ENCODE measurements around the gene TSSK6. TPM values are rescaled to one million over a fixed set of nuclear protein-coding genes. Genes with fewer than 3 reads are reported as not detected.
"Not testable (repeated sequence)": the region's sequence is repeated elsewhere in the genome, so short reads cannot be mapped to it uniquely, and the experiment has no call there.

TSSK6 gene
- total RNA-seq, 4 donors from 2014 or later: 2.6 to 10.5 (median 6.8) TPM

- no peak for TF ChIP-seq EP300 (IDR thresholded peaks at IDR 0.05; ENCODE audit: low read depth)
- TF ChIP-seq POLR2AphosphoS5 (IDR thresholded peaks at IDR 0.05): no peak
- no peak for TF ChIP-seq POLR2A (IDR thresholded peaks at IDR 0.05)
- TF ChIP-seq CTCF (IDR thresholded peaks at IDR 0.05): no peak
- peak overlapping the region in 1 of 4 donors; percentile 20 for H3K27ac ChIP-seq
- no peaks in the 10 kb centered on the region for H3K9me3 ChIP-seq
- intact Hi-C loops (cut with DNase I; ENCODE audit: low total_unique reads) (no loop called here), in situ Hi-C loops (cut with MboI; ENCODE audit: low pct_ligation_motif_present in 1 of 4, low pct_unique_long_range_greater_than_20kb in 1 of 4, low sequenced_read_pairs in 3 of 4) (loop anchor here in 3 of 4 donors (25.0 kb wide), 2 partner anchors 113 to 288 kb away; partner anchors contain the start of genes BORCS8 (in 1 of the 3) and RFXANK (in 1 of the 3))
- H3K4me3 ChIP-seq: no peak overlapping the region
- no peaks in the 10 kb centered on the region for H3K27me3 ChIP-seq
- H3K36me3 ChIP-seq: no peaks in the 10 kb centered on the region
- no peak for DNase-seq
- H3K4me1 ChIP-seq: peaks cover 8 to 41% (median 18%) of the 10 kb centered on the region in 4 donors
- 71 to 79% methylated on average over 13 to 21 of the region's 21 CpGs for WGBS, 2 donors (ENCODE audit: low coverage in 1 of 2)
These were observed 40.2 kb downstream of the TSSK6 start for GRCh38 chr19:19475015-19475765.

DNA sequence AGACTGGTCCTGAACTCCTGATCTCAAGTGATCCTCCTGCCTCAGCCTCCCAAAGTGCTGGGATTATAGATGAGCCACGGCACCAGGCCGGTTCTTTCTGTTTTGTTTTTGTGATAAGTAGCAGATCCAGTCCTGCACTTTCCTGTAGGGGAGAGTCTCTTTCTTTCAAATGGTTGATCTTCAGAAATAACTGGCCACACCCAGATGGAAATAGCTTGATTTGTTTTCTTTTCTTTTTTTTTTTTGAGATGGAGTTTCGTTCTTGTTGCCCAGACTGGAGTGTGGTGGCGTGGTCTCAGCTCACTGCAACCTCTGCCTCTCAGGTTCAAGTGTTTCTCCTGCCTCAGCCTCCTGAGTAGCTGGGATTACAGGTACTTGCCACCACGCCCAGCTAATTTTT lies 43.2 kb downstream of the TSSK6 start:
- in situ Hi-C loops (cut with MboI; ENCODE audit: low pct_ligation_motif_present in 1 of 4, low pct_unique_long_range_greater_than_20kb in 1 of 4, low sequenced_read_pairs in 3 of 4); intact Hi-C loops (cut with DNase I; ENCODE audit: low total_unique reads); DNase-seq; H3K27ac ChIP-seq; H3K27me3 ChIP-seq; H3K4me3 ChIP-seq: not testable (repeated sequence)
- Histone ChIP-seq H3K36me3 (peaks cover 0 to 13% (median 5%) of the 10 kb centered on the region in 4 donors), H3K9me3 (peaks cover 11 to 14% of the 10 kb centered on the region in 2 donors), H3K4me1 (peaks cover 0 to 30% (median 11%) of the 10 kb centered on the region in 4 donors)
- WGBS, 2 donors (ENCODE audit: low coverage in 1 of 2): 59 to 64% methylated on average over 3 to 5 of the region's 5 CpGs

GRCh38 chr19:19471682-19472081 lies 43.7 kb downstream of the TSSK6 start:
- Histone ChIP-seq H3K4me1 (peaks cover 0 to 30% (median 11%) of the 10 kb centered on the region in 4 donors), H3K4me3 (no peak overlapping the region), H3K9me3 (peaks cover 11 to 14% of the 10 kb centered on the region in 2 donors), H3K27ac (no peak overlapping the region), H3K36me3 (peaks cover 0 to 17% (median 5%) of the 10 kb centered on the region in 4 donors), H3K27me3 (no peaks in the 10 kb centered on the region)
- no peak for TF ChIP-seq POLR2A (IDR thresholded peaks at IDR 0.05)
- no peak for TF ChIP-seq POLR2AphosphoS5 (IDR thresholded peaks at IDR 0.05)
- TF ChIP-seq EP300 (IDR thresholded peaks at IDR 0.05; ENCODE audit: low read depth): no peak
- in situ Hi-C loops (cut with MboI; ENCODE audit: low pct_ligation_motif_present in 1 of 4, low pct_unique_long_range_greater_than_20kb in 1 of 4, low sequenced_read_pairs in 3 of 4): no loop called here
- 70 to 81% methylated on average over 3 to 6 of the region's 6 CpGs for WGBS, 2 donors (ENCODE audit: low coverage in 1 of 2)
- no peak for DNase-seq
- intact Hi-C loops (cut with DNase I; ENCODE audit: low total_unique reads): no loop called here

DNA sequence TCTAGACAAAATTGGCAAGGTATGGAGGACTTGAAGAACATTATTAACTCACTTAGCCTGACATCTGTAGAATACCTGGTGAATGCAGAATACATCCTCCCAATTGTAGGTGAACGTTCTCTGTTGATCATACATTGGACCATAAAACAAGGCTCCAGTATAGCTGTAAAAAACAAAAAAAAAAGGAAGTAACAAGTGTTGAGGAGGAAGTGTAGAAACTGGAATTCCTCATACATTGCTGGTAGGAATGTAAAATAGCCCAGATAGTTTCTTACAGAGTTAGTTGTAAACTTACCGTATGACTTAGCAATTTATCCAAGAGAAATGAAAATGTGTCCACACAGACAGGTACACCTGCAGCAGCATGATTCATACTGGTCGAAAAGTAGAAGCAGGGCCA lies 44.8 kb downstream of the TSSK6 start:
- 64 to 65% methylated on average over 2 to 3 of the region's 3 CpGs for WGBS, 2 donors (ENCODE audit: low coverage in 1 of 2)
- in situ Hi-C loops (cut with MboI; ENCODE audit: low pct_ligation_motif_present in 1 of 4, low pct_unique_long_range_greater_than_20kb in 1 of 4, low sequenced_read_pairs in 3 of 4) (no loop called here), intact Hi-C loops (cut with DNase I; ENCODE audit: low total_unique reads) (no loop called here)
- Histone ChIP-seq H3K27ac (peak overlapping the region; percentile 39 to 57 (median 48)), H3K4me1 (peaks cover 0 to 23% (median 11%) of the 10 kb centered on the region in 4 donors), H3K9me3 (peaks cover 11 to 14% of the 10 kb centered on the region in 2 donors), H3K27me3 (no peaks in the 10 kb centered on the region), H3K4me3 (no peak overlapping the region), H3K36me3 (peaks cover 0 to 27% (median 9%) of the 10 kb centered on the region in 4 donors)
- TF ChIP-seq POLR2AphosphoS5 (IDR thresholded peaks at IDR 0.05): no peak
- no peak for TF ChIP-seq CTCF (IDR thresholded peaks at IDR 0.05)
- TF ChIP-seq EP300 (IDR thresholded peaks at IDR 0.05; ENCODE audit: low read depth): no peak
- TF ChIP-seq POLR2A (IDR thresholded peaks at IDR 0.05): no peak
- no peak for DNase-seq

GRCh38 chr19:19468424-19469050 lies 46.8 kb downstream of the TSSK6 start:
- in situ Hi-C loops (cut with MboI; ENCODE audit: low pct_ligation_motif_present in 1 of 4, low pct_unique_long_range_greater_than_20kb in 1 of 4, low sequenced_read_pairs in 3 of 4): no loop called here
- DNase-seq: no peak
- Histone ChIP-seq H3K9me3 (peaks cover 11 to 14% of the 10 kb centered on the region in 2 donors), H3K4me3 (no peak overlapping the region), H3K36me3 (peaks cover 0 to 30% (median 12%) of the 10 kb centered on the region in 4 donors), H3K4me1 (peaks cover 10 to 30% (median 19%) of the 10 kb centered on the region in 4 donors), H3K27me3 (no peaks in the 10 kb centered on the region), H3K27ac (no peak overlapping the region)
- TF ChIP-seq POLR2A (IDR thresholded peaks at IDR 0.05) (no peak), EP300 (IDR thresholded peaks at IDR 0.05; ENCODE audit: low read depth) (no peak), POLR2AphosphoS5 (IDR thresholded peaks at IDR 0.05) (no peak), CTCF (IDR thresholded peaks at IDR 0.05) (no peak)
- WGBS, 2 donors (ENCODE audit: low coverage in 1 of 2): 94 to 96% methylated on average over 2 of the region's 2 CpGs
- intact Hi-C loops (cut with DNase I; ENCODE audit: low total_unique reads): no loop called here
